ENCODE results near the gene FRMD1.

The FRMD1 gene

GRCh38 chr6:168056892-168057527 lies 22.0 kb downstream of the FRMD1 start:
- TF ChIP-seq SUZ12 (IDR thresholded peaks at IDR 0.05; ENCODE audit: extremely low read depth, insufficient read depth, insufficient read length): no peak
- TF ChIP-seq YY1 (IDR thresholded peaks at IDR 0.05; ENCODE audit: insufficient read depth, insufficient read length): no peak
- TF ChIP-seq ZNF274 (IDR thresholded peaks at IDR 0.05; ENCODE audit: low read depth, low read length): no peak
- Histone ChIP-seq H3K9ac (ENCODE audit: insufficient read length, low read depth) (no peak overlapping the region), H3K9me3 (ENCODE audit: insufficient read depth, low read length) (no peaks in the 10 kb centered on the region), H3K4me1 (ENCODE audit: insufficient read depth, insufficient read length) (no peaks in the 10 kb centered on the region), H3K4me3 (ENCODE audit: insufficient read length, low read depth) (no peak overlapping the region), H3K27me3 (ENCODE audit: insufficient read depth, insufficient read length) (no peaks in the 10 kb centered on the region), H3K36me3 (ENCODE audit: insufficient read depth, insufficient read length, low read length) (no peaks in the 10 kb centered on the region)
- DNase-seq (ENCODE audit: low read depth, low spot score): no peak

- TF ChIP-seq YY1 (IDR thresholded peaks at IDR 0.05; ENCODE audit: insufficient read depth, insufficient read length): no peak
- TF ChIP-seq ZNF274 (IDR thresholded peaks at IDR 0.05; ENCODE audit: low read depth, low read length): no peak
- no peak for TF ChIP-seq SUZ12 (IDR thresholded peaks at IDR 0.05; ENCODE audit: extremely low read depth, insufficient read depth, insufficient read length)
- no peak overlapping the region for H3K4me3 ChIP-seq (ENCODE audit: insufficient read length, low read depth)
- H3K9ac ChIP-seq (ENCODE audit: insufficient read length, low read depth): no peak overlapping the region
- H3K9me3 ChIP-seq (ENCODE audit: insufficient read depth, low read length): no peaks in the 10 kb centered on the region
- DNase-seq (ENCODE audit: low read depth, low spot score): no peak
- H3K27me3 ChIP-seq (ENCODE audit: insufficient read depth, insufficient read length): no peaks in the 10 kb centered on the region
- H3K36me3 ChIP-seq (ENCODE audit: insufficient read depth, insufficient read length, low read length): no peaks in the 10 kb centered on the region
- H3K4me1 ChIP-seq (ENCODE audit: insufficient read depth, insufficient read length): no peaks in the 10 kb centered on the region
Observed at GRCh38 chr6:168055696-168056489, 23.1 kb downstream of the FRMD1 start.

GRCh38 chr6:168054765-168055560 lies 24.0 kb downstream of the FRMD1 start:
- H3K36me3 ChIP-seq (ENCODE audit: insufficient read depth, insufficient read length, low read length): no peaks in the 10 kb centered on the region
- H3K27me3 ChIP-seq (ENCODE audit: insufficient read depth, insufficient read length): no peaks in the 10 kb centered on the region
- no peak for DNase-seq (ENCODE audit: low read depth, low spot score)
- no peaks in the 10 kb centered on the region for H3K4me1 ChIP-seq (ENCODE audit: insufficient read depth, insufficient read length)
- no peak overlapping the region for H3K4me3 ChIP-seq (ENCODE audit: insufficient read length, low read depth)
- TF ChIP-seq ZNF274 (IDR thresholded peaks at IDR 0.05; ENCODE audit: low read depth, low read length): no peak
- no peak for TF ChIP-seq SUZ12 (IDR thresholded peaks at IDR 0.05; ENCODE audit: extremely low read depth, insufficient read depth, insufficient read length)
- no peak for TF ChIP-seq YY1 (IDR thresholded peaks at IDR 0.05; ENCODE audit: insufficient read depth, insufficient read length)
- H3K9me3 ChIP-seq (ENCODE audit: insufficient read depth, low read length): no peaks in the 10 kb centered on the region
- no peak overlapping the region for H3K9ac ChIP-seq (ENCODE audit: insufficient read length, low read depth)

- H3K27me3 ChIP-seq (ENCODE audit: insufficient read depth, insufficient read length): no peaks in the 10 kb centered on the region
- DNase-seq (ENCODE audit: low read depth, low spot score): no peak
- H3K36me3 ChIP-seq (ENCODE audit: insufficient read depth, insufficient read length, low read length): no peaks in the 10 kb centered on the region
- H3K9ac ChIP-seq (ENCODE audit: insufficient read length, low read depth): no peak overlapping the region
- TF ChIP-seq SUZ12 (IDR thresholded peaks at IDR 0.05; ENCODE audit: extremely low read depth, insufficient read depth, insufficient read length) (no peak), ZNF274 (IDR thresholded peaks at IDR 0.05; ENCODE audit: low read depth, low read length) (no peak), YY1 (IDR thresholded peaks at IDR 0.05; ENCODE audit: insufficient read depth, insufficient read length) (no peak)
- no peaks in the 10 kb centered on the region for H3K9me3 ChIP-seq (ENCODE audit: insufficient read depth, low read length)
- no peaks in the 10 kb centered on the region for H3K4me1 ChIP-seq (ENCODE audit: insufficient read depth, insufficient read length)
- H3K4me3 ChIP-seq (ENCODE audit: insufficient read length, low read depth): no peak overlapping the region
Observed at GRCh38 chr6:168053957-168054471, 25.0 kb downstream of the FRMD1 start.

GRCh38 chr6:168053086-168053956 lies 25.7 kb downstream of the FRMD1 start:
- no peak overlapping the region for H3K9ac ChIP-seq (ENCODE audit: insufficient read length, low read depth)
- TF ChIP-seq ZNF274 (IDR thresholded peaks at IDR 0.05; ENCODE audit: low read depth, low read length) (no peak), SUZ12 (IDR thresholded peaks at IDR 0.05; ENCODE audit: extremely low read depth, insufficient read depth, insufficient read length) (no peak), YY1 (IDR thresholded peaks at IDR 0.05; ENCODE audit: insufficient read depth, insufficient read length) (no peak)
- no peaks in the 10 kb centered on the region for H3K27me3 ChIP-seq (ENCODE audit: insufficient read depth, insufficient read length)
- no peak overlapping the region for H3K4me3 ChIP-seq (ENCODE audit: insufficient read length, low read depth)
- no peaks in the 10 kb centered on the region for H3K9me3 ChIP-seq (ENCODE audit: insufficient read depth, low read length)
- no peak for DNase-seq (ENCODE audit: low read depth, low spot score)
- H3K4me1 ChIP-seq (ENCODE audit: insufficient read depth, insufficient read length): no peaks in the 10 kb centered on the region
- H3K36me3 ChIP-seq (ENCODE audit: insufficient read depth, insufficient read length, low read length): no peaks in the 10 kb centered on the region

GRCh38 chr6:168052291-168052891 lies 26.6 kb downstream of the FRMD1 start:
- no peaks in the 10 kb centered on the region for H3K9me3 ChIP-seq (ENCODE audit: insufficient read depth, low read length)
- H3K4me3 ChIP-seq (ENCODE audit: insufficient read length, low read depth): no peak overlapping the region
- no peak overlapping the region for H3K9ac ChIP-seq (ENCODE audit: insufficient read length, low read depth)
- H3K36me3 ChIP-seq (ENCODE audit: insufficient read depth, insufficient read length, low read length): no peaks in the 10 kb centered on the region
- H3K27me3 ChIP-seq (ENCODE audit: insufficient read depth, insufficient read length): no peaks in the 10 kb centered on the region
- no peak for DNase-seq (ENCODE audit: low read depth, low spot score)
- TF ChIP-seq ZNF274 (IDR thresholded peaks at IDR 0.05; ENCODE audit: low read depth, low read length): no peak
- no peak for TF ChIP-seq SUZ12 (IDR thresholded peaks at IDR 0.05; ENCODE audit: extremely low read depth, insufficient read depth, insufficient read length)
- H3K4me1 ChIP-seq (ENCODE audit: insufficient read depth, insufficient read length): no peaks in the 10 kb centered on the region

Measured in NT2/D1 (cell line).